GM06990 (cell line): Measurements from ENCODE around the gene CENPU.
"Not testable (repeated sequence)": the region's sequence is repeated elsewhere in the genome, so short reads cannot be mapped to it uniquely, and the experiment has no call there.

Experiments
- DNase-seq: peaks from one replicate; pipeline ENCODE4 v3.0.0-alpha.2; 2011; ENCODE audit not compliant: insufficient read length; ENCODE audit errors: extremely low read depth
- H3K27me3 ChIP-seq: replicated peaks from 2 replicates; pipeline ENCODE4 v1.6.0; 2011; ENCODE audit warnings: low read length; ENCODE audit not compliant: control insufficient read depth, insufficient read depth
- H3K36me3 ChIP-seq: 2 replicates; pipeline ENCODE4 v1.5.1; 2011; ENCODE audit warnings: low read length; ENCODE audit not compliant: control insufficient read depth, insufficient read depth
- H3K4me3 ChIP-seq: replicated peaks from 2 replicates; pipeline ENCODE4 v1.5.1; 2011; ENCODE audit warnings: low read depth, mild to moderate bottlenecking, control low read depth, low read length
- TF ChIP-seq, protein P1 (sequence below): IDR thresholded peaks from 2 replicates; pipeline ENCODE4 v1.5.1; 2011; ENCODE audit warnings: low read length, control low read depth, mild to moderate bottlenecking, inconsistent platforms; ENCODE audit not compliant: insufficient read depth, poor library complexity, severe bottlenecking

CENPU gene

DNA sequence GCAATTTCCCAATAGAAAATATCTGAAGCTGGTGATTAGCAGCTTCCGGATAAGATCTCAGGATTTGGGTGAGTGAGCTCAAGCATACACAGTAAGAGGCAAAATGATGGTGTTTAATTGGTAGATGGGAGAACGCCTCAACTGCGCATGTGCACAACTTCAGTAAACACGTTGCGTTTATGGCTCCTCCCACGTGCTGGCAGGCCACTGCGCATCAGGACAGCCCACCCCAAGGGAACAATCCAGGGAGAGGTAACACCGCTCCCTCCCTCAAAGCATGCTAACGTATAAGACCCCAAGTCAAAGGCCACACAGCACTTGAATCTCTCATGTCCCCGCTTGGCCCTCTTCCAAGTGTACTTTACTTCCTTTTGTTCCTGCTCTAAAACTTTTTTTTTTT is 10.3 kb upstream of the CENPU start:
- no peaks in the 10 kb centered on the region for H3K27me3 ChIP-seq
- TF ChIP-seq, protein P1, sequence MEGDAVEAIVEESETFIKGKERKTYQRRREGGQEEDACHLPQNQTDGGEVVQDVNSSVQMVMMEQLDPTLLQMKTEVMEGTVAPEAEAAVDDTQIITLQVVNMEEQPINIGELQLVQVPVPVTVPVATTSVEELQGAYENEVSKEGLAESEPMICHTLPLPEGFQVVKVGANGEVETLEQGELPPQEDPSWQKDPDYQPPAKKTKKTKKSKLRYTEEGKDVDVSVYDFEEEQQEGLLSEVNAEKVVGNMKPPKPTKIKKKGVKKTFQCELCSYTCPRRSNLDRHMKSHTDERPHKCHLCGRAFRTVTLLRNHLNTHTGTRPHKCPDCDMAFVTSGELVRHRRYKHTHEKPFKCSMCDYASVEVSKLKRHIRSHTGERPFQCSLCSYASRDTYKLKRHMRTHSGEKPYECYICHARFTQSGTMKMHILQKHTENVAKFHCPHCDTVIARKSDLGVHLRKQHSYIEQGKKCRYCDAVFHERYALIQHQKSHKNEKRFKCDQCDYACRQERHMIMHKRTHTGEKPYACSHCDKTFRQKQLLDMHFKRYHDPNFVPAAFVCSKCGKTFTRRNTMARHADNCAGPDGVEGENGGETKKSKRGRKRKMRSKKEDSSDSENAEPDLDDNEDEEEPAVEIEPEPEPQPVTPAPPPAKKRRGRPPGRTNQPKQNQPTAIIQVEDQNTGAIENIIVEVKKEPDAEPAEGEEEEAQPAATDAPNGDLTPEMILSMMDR: no peak
- no peak for DNase-seq
- no peak overlapping the region for H3K4me3 ChIP-seq
- no peaks in the 10 kb centered on the region for H3K36me3 ChIP-seq

DNA sequence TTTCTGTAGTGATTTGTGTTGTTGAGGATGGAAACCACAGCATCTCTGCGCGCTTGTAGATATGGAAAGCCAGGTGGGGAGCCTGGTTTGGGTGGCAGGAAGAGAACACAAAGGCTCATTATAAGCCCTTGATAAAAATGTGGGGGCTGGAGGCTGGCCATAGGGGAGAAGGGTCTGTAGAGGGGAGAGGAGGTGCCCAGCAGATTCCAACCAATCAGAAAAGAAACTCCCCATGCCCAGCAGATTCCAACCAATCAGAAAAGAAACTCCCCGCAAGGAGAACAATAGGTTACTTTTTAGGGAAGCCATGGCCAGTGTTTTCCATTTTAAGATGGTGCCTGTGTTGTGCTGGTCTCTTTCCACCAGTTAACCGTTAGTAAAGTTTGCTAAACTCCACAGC is 9.8 kb upstream of the CENPU start:
- H3K27me3 ChIP-seq: no peaks in the 10 kb centered on the region
- no peak overlapping the region for H3K4me3 ChIP-seq
- DNase-seq: no peak
- H3K36me3 ChIP-seq: no peaks in the 10 kb centered on the region
- TF ChIP-seq, protein P1: no peak

DNA sequence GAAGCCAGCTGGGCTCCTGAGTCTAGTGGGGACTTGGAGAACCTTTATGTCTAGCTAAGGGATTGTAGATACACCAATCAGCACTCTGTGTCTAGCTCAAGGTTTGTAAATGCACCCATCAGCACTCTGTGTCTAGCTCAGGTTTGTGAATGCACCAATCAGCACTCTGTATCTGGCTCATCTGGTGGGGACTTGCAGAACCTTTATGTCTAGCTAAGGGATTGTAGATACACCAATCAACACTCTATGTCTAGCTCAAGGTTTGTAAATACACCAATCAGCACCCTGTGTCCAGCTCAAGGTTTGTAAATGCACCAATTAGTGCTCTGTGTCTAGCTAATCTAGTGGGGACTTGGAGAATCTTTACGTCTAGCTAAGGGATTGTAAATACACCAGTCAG is 7.8 kb upstream of the CENPU start:
- not testable (repeated sequence) for H3K36me3 ChIP-seq, H3K27me3 ChIP-seq, DNase-seq, H3K4me3 ChIP-seq

DNA sequence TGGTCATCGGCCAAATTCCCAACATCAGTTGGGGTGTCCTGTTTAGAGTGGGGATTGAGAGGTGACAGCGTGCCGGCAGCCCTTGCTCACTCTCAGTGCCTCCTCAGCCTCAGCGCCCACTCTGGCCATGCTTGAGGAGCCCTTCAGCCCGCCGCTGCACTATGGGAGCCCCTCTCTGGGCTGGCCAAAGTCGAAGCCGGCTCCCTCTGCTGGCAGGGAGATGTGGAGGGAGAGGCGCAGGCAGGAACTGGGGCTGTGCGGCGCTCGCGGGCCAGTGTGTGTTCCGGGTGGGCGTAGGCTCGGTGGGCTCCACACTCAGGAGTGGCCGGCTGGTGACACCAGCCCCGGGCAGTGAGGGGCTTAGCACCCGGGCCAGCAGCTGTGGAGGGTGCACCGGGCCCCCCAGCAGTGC is 7.1 kb upstream of the CENPU start:
- TF ChIP-seq, protein P1: peak; percentile 17
- H3K4me3 ChIP-seq: no peak overlapping the region
- no peaks in the 10 kb centered on the region for H3K36me3 ChIP-seq
- no peak for DNase-seq
- H3K27me3 ChIP-seq: no peaks in the 10 kb centered on the region

DNA sequence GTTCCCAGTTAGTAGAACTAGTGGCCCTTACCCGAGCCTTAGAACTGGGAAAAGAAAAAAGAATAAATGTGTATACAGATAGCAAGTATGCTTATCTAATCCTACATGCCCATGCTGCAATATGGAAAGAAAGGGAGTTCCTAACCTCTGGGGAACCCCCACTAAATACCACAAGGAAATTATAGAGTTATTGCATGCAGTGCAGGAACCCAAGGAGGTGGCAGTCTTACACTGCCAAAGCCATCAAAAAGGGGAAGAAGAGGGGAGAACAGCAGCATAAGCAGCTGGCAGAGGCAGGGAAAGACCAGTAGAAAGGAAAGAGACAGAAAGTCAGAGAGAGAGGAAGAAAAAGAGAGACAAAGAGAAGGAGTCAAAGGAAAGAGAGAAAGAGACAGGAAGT is 5.7 kb upstream of the CENPU start:
- not testable (repeated sequence) for H3K27me3 ChIP-seq, H3K4me3 ChIP-seq, DNase-seq, H3K36me3 ChIP-seq

DNA sequence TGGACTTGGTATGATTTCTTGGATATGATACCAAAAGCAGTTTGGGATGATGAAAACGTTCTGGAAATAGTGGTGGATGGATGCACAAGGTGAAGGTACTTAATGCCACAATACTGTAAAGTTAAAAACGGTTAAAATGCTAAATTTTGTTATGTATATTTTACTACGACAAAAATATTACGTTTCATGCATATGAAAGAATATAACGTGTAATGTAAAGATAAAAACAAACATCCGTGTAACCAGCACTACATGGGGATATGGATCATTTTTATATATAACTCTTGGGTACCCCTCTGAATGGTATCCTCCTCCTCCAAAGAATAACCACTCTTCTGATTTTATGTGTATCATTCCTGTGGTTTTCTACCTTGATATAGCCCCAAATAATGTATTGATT is 862 bp upstream of the CENPU start:
- no peaks in the 10 kb centered on the region for H3K36me3 ChIP-seq
- no peaks in the 10 kb centered on the region for H3K27me3 ChIP-seq
- DNase-seq: no peak
- peak overlapping the region; percentile 83 for H3K4me3 ChIP-seq
- TF ChIP-seq, protein P1: no peak

DNA sequence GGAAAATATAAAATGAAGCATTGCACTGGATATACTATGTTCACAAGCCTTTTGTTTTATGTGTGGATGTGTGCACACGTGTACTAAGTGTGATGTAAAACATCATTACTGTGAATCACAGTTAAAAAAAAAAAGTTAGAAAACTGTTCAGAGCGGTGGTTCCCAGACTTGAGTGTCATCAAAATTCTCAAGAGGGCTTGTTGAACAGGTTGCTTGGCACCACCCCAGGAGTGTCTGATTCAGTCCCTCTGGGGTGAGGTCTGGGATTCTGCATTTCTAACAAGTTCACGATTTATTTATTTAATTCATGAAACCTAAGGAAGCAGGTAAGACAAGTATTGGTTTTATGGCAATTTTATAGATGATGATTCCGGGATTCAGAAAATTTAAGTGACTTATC is 1.8 kb downstream of the CENPU start:
- H3K4me3 ChIP-seq: no peak overlapping the region
- H3K27me3 ChIP-seq: no peaks in the 10 kb centered on the region
- TF ChIP-seq, protein P1: no peak
- no peak for DNase-seq
- peaks cover 2% of the 10 kb centered on the region for H3K36me3 ChIP-seq
